WTC11 (cell line): ENCODE data around the gene U2AF1L4. TPM values are rescaled to one million over a fixed set of nuclear protein-coding genes. Genes with fewer than 3 reads are reported as not detected.
A peak's percentile ranks its signal among the peaks of the same experiment; 100 is the strongest.

Source experiments
- ATAC-seq: fragments of 200-7000 bp; cut with Tn5 transposase; 2 replicates; pipeline ENCODE4 v1.10.0; 2021; ENCODE audit warnings: mild to moderate bottlenecking, moderate library complexity
- CTCF ChIA-PET: fragments of 300-600 bp; sonication (Branson Sonifier 250); formaldehyde crosslinking; loops from one replicate; lab custom pipeline; 2021; ENCODE audit warnings: antibody characterized with exemption; lab: Charles Lee
- POLR2A ChIA-PET: fragments of 350-600 bp; sonication (Branson Sonifier 250); formaldehyde crosslinking; loops from one replicate; lab custom pipeline; 2021; ENCODE audit warnings: antibody characterized with exemption; lab: Charles Lee
- DNase-seq: peaks from one replicate; pipeline ENCODE4 v3.0.0; 2021; ENCODE audit warnings: low spot score
- H3K27ac Mint-ChIP-seq: 2 replicates; pipeline ENCODE4 v1.8.0; 2021; ENCODE audit warnings: mixed read lengths
- H3K27me3 Mint-ChIP-seq: 2 replicates; pipeline ENCODE4 v1.8.0; 2021; ENCODE audit warnings: low read depth, mild to moderate bottlenecking, moderate library complexity, mixed read lengths
- H3K36me3 Mint-ChIP-seq: 2 replicates; pipeline ENCODE4 v1.8.0; 2021; ENCODE audit warnings: mixed read lengths
- H3K4me1 Mint-ChIP-seq: 2 replicates; pipeline ENCODE4 v1.8.0; 2022; ENCODE audit warnings: mixed read lengths
- H3K4me3 Mint-ChIP-seq: 2 replicates; pipeline ENCODE4 v1.8.0; 2021; ENCODE audit warnings: mild to moderate bottlenecking, moderate library complexity, mixed read lengths
- H3K9me3 Mint-ChIP-seq: 2 replicates; pipeline ENCODE4 v1.8.0; 2021; ENCODE audit warnings: mixed read lengths
- CREB1 ChIP-seq: sonication (generic); formaldehyde crosslinking; IDR thresholded peaks from 2 replicates; pipeline ENCODE4 v1.8.0; 2023; ENCODE audit warnings: mild to moderate bottlenecking, missing genetic modification reagents
- FOXJ3 ChIP-seq: sonication (generic); formaldehyde crosslinking; IDR thresholded peaks from 2 replicates; pipeline ENCODE4 v1.9.0; 2021; ENCODE audit warnings: missing genetic modification reagents, mild to moderate bottlenecking, borderline replicate concordance
- FOXP1 ChIP-seq: sonication (generic); formaldehyde crosslinking; IDR thresholded peaks from 2 replicates; pipeline ENCODE4 v1.8.0; 2022; ENCODE audit warnings: missing genetic modification reagents, mild to moderate bottlenecking, moderate library complexity, borderline replicate concordance
- JUN ChIP-seq: sonication (generic); formaldehyde crosslinking; IDR thresholded peaks from 2 replicates; pipeline ENCODE4 v1.8.0; 2023; ENCODE audit warnings: mild to moderate bottlenecking, missing genetic modification reagents
- KAT7 ChIP-seq: sonication (generic); formaldehyde crosslinking; IDR thresholded peaks from 2 replicates; pipeline ENCODE4 v1.8.1; 2023; ENCODE audit warnings: missing genetic modification reagents, mild to moderate bottlenecking, borderline replicate concordance
- NFATC4 ChIP-seq: fragments of 250-450 bp; sonication (Bioruptor Pico); IDR thresholded peaks from 2 replicates; pipeline ENCODE4 v1.9.0; 2021; ENCODE audit warnings: mild to moderate bottlenecking
- NFYB ChIP-seq: sonication (generic); formaldehyde crosslinking; conservative IDR thresholded peaks from 2 replicates; pipeline ENCODE4 v1.8.0; 2022; ENCODE audit warnings: low read depth, missing genetic modification reagents
- NR2C2 ChIP-seq: sonication (generic); formaldehyde crosslinking; IDR thresholded peaks from 2 replicates; pipeline ENCODE4 v1.8.0; 2022; ENCODE audit warnings: mild to moderate bottlenecking, missing genetic modification reagents
- NR3C1 ChIP-seq: sonication (generic); formaldehyde crosslinking; conservative IDR thresholded peaks from 2 replicates; pipeline ENCODE4 v1.8.1; 2023; ENCODE audit warnings: low read depth, mild to moderate bottlenecking, missing genetic modification reagents
- ZNF138 ChIP-seq: sonication (generic); formaldehyde crosslinking; conservative IDR thresholded peaks from 2 replicates; pipeline ENCODE4 v1.8.1; 2022; ENCODE audit warnings: mild to moderate bottlenecking, moderate library complexity, missing genetic modification reagents
- ZNF423 ChIP-seq: fragments of 250-450 bp; sonication (Bioruptor Pico); IDR thresholded peaks from 2 replicates; pipeline ENCODE4 v2.1.2; 2022; ENCODE audit warnings: mild to moderate bottlenecking, moderate library complexity
- total RNA-seq: library from RNA; stranded (reverse); gene quantifications from 3 replicates; pipeline ENCODE4 v1.2.3, GENCODE V29; 2021
- TF ChIP-seq, protein P1 (sequence below): sonication (generic); formaldehyde crosslinking; conservative IDR thresholded peaks from 2 replicates; pipeline ENCODE4 v1.8.1; 2022; ENCODE audit warnings: mild to moderate bottlenecking, missing genetic modification reagents
- TF ChIP-seq, protein P2 (sequence below): sonication (generic); formaldehyde crosslinking; IDR thresholded peaks from 2 replicates; pipeline ENCODE4 v1.8.1; 2022; ENCODE audit warnings: low read depth, missing genetic modification reagents, borderline replicate concordance
- TF ChIP-seq, protein P3 (sequence below): sonication (generic); formaldehyde crosslinking; IDR thresholded peaks from 2 replicates; pipeline ENCODE4 v1.8.0; 2023; ENCODE audit warnings: mild to moderate bottlenecking, missing genetic modification reagents
- TF ChIP-seq, protein P4 (sequence below): sonication (generic); formaldehyde crosslinking; IDR thresholded peaks from 2 replicates; pipeline ENCODE4 v1.8.1; 2023; ENCODE audit warnings: mild to moderate bottlenecking, missing genetic modification reagents, borderline replicate concordance
- TF ChIP-seq, protein P5 (sequence below): sonication (generic); formaldehyde crosslinking; IDR thresholded peaks from 2 replicates; pipeline ENCODE4 v1.8.0; 2022; ENCODE audit warnings: mild to moderate bottlenecking, missing genetic modification reagents
- TF ChIP-seq, protein P6 (sequence below): sonication (generic); formaldehyde crosslinking; IDR thresholded peaks from 2 replicates; pipeline ENCODE4 v1.8.0; 2022; ENCODE audit warnings: missing genetic modification reagents

The U2AF1L4 gene
- total RNA-seq, 1 experiment from 2014 or later: 20.9 TPM

DNA sequence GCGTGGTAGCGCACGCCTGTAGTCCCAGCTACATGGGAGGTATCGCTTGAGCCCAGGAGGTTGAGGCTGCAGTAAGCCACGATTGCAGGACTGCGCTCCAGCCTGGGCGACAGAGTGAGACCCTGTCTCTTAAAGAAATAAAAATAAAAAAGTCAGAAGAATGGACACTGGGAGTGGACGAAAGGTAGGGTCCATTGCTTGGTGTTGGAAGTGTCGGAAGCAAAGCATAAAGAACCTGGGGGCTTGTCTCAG lies 29.8 kb upstream of the U2AF1L4 start:
- TF ChIP-seq, protein P1, sequence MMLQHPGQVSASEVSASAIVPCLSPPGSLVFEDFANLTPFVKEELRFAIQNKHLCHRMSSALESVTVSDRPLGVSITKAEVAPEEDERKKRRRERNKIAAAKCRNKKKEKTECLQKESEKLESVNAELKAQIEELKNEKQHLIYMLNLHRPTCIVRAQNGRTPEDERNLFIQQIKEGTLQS (CRISPR knock-in tag): no peak
- TF ChIP-seq JUN (CRISPR knock-in tag): no peak
- TF ChIP-seq NFATC4 (CRISPR knock-in tag): no peak
- TF ChIP-seq NR2C2 (CRISPR knock-in tag): no peak
- no peak for TF ChIP-seq NR3C1
- TF ChIP-seq ZNF423 (CRISPR knock-in tag): no peak
- TF ChIP-seq, protein P2, sequence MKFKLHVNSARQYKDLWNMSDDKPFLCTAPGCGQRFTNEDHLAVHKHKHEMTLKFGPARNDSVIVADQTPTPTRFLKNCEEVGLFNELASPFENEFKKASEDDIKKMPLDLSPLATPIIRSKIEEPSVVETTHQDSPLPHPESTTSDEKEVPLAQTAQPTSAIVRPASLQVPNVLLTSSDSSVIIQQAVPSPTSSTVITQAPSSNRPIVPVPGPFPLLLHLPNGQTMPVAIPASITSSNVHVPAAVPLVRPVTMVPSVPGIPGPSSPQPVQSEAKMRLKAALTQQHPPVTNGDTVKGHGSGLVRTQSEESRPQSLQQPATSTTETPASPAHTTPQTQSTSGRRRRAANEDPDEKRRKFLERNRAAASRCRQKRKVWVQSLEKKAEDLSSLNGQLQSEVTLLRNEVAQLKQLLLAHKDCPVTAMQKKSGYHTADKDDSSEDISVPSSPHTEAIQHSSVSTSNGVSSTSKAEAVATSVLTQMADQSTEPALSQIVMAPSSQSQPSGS: no peak
- TF ChIP-seq, protein P3, sequence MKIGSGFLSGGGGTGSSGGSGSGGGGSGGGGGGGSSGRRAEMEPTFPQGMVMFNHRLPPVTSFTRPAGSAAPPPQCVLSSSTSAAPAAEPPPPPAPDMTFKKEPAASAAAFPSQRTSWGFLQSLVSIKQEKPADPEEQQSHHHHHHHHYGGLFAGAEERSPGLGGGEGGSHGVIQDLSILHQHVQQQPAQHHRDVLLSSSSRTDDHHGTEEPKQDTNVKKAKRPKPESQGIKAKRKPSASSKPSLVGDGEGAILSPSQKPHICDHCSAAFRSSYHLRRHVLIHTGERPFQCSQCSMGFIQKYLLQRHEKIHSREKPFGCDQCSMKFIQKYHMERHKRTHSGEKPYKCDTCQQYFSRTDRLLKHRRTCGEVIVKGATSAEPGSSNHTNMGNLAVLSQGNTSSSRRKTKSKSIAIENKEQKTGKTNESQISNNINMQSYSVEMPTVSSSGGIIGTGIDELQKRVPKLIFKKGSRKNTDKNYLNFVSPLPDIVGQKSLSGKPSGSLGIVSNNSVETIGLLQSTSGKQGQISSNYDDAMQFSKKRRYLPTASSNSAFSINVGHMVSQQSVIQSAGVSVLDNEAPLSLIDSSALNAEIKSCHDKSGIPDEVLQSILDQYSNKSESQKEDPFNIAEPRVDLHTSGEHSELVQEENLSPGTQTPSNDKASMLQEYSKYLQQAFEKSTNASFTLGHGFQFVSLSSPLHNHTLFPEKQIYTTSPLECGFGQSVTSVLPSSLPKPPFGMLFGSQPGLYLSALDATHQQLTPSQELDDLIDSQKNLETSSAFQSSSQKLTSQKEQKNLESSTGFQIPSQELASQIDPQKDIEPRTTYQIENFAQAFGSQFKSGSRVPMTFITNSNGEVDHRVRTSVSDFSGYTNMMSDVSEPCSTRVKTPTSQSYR (CRISPR knock-in tag): no peak
- TF ChIP-seq ZNF138 (CRISPR knock-in tag): no peak
- TF ChIP-seq, protein P4, sequence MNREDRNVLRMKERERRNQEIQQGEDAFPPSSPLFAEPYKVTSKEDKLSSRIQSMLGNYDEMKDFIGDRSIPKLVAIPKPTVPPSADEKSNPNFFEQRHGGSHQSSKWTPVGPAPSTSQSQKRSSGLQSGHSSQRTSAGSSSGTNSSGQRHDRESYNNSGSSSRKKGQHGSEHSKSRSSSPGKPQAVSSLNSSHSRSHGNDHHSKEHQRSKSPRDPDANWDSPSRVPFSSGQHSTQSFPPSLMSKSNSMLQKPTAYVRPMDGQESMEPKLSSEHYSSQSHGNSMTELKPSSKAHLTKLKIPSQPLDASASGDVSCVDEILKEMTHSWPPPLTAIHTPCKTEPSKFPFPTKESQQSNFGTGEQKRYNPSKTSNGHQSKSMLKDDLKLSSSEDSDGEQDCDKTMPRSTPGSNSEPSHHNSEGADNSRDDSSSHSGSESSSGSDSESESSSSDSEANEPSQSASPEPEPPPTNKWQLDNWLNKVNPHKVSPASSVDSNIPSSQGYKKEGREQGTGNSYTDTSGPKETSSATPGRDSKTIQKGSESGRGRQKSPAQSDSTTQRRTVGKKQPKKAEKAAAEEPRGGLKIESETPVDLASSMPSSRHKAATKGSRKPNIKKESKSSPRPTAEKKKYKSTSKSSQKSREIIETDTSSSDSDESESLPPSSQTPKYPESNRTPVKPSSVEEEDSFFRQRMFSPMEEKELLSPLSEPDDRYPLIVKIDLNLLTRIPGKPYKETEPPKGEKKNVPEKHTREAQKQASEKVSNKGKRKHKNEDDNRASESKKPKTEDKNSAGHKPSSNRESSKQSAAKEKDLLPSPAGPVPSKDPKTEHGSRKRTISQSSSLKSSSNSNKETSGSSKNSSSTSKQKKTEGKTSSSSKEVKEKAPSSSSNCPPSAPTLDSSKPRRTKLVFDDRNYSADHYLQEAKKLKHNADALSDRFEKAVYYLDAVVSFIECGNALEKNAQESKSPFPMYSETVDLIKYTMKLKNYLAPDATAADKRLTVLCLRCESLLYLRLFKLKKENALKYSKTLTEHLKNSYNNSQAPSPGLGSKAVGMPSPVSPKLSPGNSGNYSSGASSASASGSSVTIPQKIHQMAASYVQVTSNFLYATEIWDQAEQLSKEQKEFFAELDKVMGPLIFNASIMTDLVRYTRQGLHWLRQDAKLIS (CRISPR knock-in tag): no peak
- TF ChIP-seq KAT7 (CRISPR knock-in tag): no peak
- TF ChIP-seq, protein P5, sequence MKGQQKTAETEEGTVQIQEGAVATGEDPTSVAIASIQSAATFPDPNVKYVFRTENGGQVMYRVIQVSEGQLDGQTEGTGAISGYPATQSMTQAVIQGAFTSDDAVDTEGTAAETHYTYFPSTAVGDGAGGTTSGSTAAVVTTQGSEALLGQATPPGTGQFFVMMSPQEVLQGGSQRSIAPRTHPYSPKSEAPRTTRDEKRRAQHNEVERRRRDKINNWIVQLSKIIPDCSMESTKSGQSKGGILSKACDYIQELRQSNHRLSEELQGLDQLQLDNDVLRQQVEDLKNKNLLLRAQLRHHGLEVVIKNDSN (CRISPR knock-in tag): no peak
- H3K4me1 Mint-ChIP-seq: peaks cover 30% of the 10 kb centered on the region
- ChIA-PET CTCF (interaction anchor here (2.5 kb wide), 1 partner anchor 10 kb away, joined by 11 read pairs; no protein-coding TSS in a partner anchor), POLR2A (no interaction called here)
- no peaks in the 10 kb centered on the region for H3K9me3 Mint-ChIP-seq
- peaks cover 30% of the 10 kb centered on the region for H3K27me3 Mint-ChIP-seq
- DNase-seq (no peak), ATAC-seq (no peak)
- no peaks in the 10 kb centered on the region for H3K36me3 Mint-ChIP-seq
- H3K4me3 Mint-ChIP-seq: peak overlapping the region; percentile 53
- H3K27ac Mint-ChIP-seq: no peak overlapping the region

DNA sequence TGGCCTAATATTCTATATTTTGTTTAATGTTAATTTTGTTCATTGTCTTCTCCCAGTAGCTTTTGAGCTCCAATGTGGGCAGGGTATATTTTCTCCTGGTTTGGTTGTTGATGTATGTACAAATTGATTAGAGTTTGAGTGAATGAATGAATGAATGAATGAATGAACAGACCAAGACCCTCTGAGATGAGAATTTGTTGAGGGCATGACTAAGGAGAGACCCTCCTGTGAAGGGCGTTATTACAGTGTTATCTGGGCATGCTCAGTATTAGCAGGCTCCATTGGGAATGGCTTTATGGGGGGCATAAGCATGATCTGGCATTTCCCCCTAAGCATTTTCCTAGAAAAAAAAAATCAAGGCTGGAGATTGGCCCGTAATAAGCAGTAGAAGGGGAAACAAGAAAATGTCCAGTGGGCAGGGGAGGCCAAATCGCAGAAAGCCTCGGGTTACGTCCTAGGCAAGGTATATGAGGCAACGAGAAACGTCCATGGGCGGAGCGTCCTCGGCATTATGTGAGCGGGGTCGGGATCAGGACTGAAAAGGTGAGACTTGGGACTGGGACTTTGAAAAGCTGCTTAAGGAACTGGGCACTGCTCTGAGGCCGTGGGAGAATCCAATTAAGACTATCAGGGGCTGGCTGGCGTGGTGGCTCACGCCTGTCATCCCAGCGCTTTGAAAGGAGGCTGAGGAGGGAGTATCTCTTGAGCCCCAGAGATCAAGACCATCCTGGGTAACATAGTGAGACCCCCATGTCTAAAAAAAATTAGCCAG lies 29.2 kb upstream of the U2AF1L4 start:
- no peaks in the 10 kb centered on the region for H3K36me3 Mint-ChIP-seq
- TF ChIP-seq, protein P6, sequence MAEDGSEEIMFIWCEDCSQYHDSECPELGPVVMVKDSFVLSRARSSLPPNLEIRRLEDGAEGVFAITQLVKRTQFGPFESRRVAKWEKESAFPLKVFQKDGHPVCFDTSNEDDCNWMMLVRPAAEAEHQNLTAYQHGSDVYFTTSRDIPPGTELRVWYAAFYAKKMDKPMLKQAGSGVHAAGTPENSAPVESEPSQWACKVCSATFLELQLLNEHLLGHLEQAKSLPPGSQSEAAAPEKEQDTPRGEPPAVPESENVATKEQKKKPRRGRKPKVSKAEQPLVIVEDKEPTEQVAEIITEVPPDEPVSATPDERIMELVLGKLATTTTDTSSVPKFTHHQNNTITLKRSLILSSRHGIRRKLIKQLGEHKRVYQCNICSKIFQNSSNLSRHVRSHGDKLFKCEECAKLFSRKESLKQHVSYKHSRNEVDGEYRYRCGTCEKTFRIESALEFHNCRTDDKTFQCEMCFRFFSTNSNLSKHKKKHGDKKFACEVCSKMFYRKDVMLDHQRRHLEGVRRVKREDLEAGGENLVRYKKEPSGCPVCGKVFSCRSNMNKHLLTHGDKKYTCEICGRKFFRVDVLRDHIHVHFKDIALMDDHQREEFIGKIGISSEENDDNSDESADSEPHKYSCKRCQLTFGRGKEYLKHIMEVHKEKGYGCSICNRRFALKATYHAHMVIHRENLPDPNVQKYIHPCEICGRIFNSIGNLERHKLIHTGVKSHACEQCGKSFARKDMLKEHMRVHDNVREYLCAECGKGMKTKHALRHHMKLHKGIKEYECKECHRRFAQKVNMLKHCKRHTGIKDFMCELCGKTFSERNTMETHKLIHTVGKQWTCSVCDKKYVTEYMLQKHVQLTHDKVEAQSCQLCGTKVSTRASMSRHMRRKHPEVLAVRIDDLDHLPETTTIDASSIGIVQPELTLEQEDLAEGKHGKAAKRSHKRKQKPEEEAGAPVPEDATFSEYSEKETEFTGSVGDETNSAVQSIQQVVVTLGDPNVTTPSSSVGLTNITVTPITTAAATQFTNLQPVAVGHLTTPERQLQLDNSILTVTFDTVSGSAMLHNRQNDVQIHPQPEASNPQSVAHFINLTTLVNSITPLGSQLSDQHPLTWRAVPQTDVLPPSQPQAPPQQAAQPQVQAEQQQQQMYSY: no peak
- no peak for TF ChIP-seq FOXP1 (CRISPR knock-in tag)
- TF ChIP-seq FOXJ3: no peak
- no peak for TF ChIP-seq CREB1 (CRISPR knock-in tag)
- no peak for TF ChIP-seq NFYB
- peaks cover 30% of the 10 kb centered on the region for H3K27me3 Mint-ChIP-seq
- peak overlapping the region; percentile 53 for H3K4me3 Mint-ChIP-seq
- H3K4me1 Mint-ChIP-seq: peaks cover 30% of the 10 kb centered on the region
- no peaks in the 10 kb centered on the region for H3K9me3 Mint-ChIP-seq
- H3K27ac Mint-ChIP-seq: no peak overlapping the region
- POLR2A ChIA-PET: interaction anchor here (0.6 to 0.7 kb wide), 2 partner anchors 34 to 131 kb away, joined by 4 to 6 read pairs; no protein-coding TSS in a partner anchor
- ATAC-seq: no peak
- DNase-seq: no peak
- CTCF ChIA-PET: interaction anchor here (2.5 kb wide), 1 partner anchor 10 kb away, joined by 11 read pairs; no protein-coding TSS in a partner anchor
